Neural cell (in vitro differentiated cells): ENCODE measurements around the gene LNX2. TPM values are rescaled to one million over a fixed set of nuclear protein-coding genes. Genes with fewer than 3 reads are reported as not detected.

ENCODE experiments used
- H2AFZ ChIP-seq: fragments of 200-600, 300-800 bp; sonication (generic), shearing (Covaris generic); 2 replicates; pipeline ENCODE4 v1.6.0; 2014; ENCODE audit warnings: low read depth, mild to moderate bottlenecking, antibody characterized with exemption, low read length, moderate library complexity
- H3F3A ChIP-seq: fragments of 200-600 bp; shearing (Covaris generic); 2 replicates; pipeline ENCODE4 v1.6.1; 2016; ENCODE audit warnings: mild to moderate bottlenecking, moderate library complexity, mixed read lengths, antibody characterized with exemption, low read length; ENCODE audit not compliant: insufficient read depth, poor library complexity, severe bottlenecking
- H3K27ac ChIP-seq: fragments of 200-600, 300-800 bp; sonication (generic), shearing (Covaris generic); 2 replicates; pipeline ENCODE4 v1.5.1; 2014; ENCODE audit warnings: mild to moderate bottlenecking, low read length, moderate library complexity
- H3K27me3 ChIP-seq: fragments of 300-800, 200-600 bp; sonication (generic), shearing (Covaris generic); 2 replicates; pipeline ENCODE4 v1.6.0; 2014; ENCODE audit warnings: mild to moderate bottlenecking, low read depth, low read length, moderate library complexity; ENCODE audit not compliant: insufficient read depth
- H3K36me3 ChIP-seq: fragments of 300-800, 200-600 bp; sonication (generic), shearing (Covaris generic); 2 replicates; pipeline ENCODE4 v1.5.1; 2014; ENCODE audit warnings: mild to moderate bottlenecking, antibody characterized with exemption, low read length, moderate library complexity; ENCODE audit not compliant: insufficient read depth
- H3K4me2 ChIP-seq: fragments of 300-800, 200-600 bp; sonication (generic), shearing (Covaris generic); 2 replicates; pipeline ENCODE4 v1.6.0; 2014; ENCODE audit warnings: mild to moderate bottlenecking, low read length
- H3K4me3 ChIP-seq: fragments of 300-800, 200-600 bp; sonication (generic), shearing (Covaris generic); 2 replicates; pipeline ENCODE4 v1.5.1; 2014; ENCODE audit warnings: mild to moderate bottlenecking, low read length, moderate library complexity
- H3K79me2 ChIP-seq: fragments of 200-600 bp; shearing (Covaris generic); replicated peaks from 2 replicates; pipeline ENCODE4 v1.6.0; 2014; ENCODE audit warnings: mild to moderate bottlenecking, low read length, moderate library complexity; ENCODE audit not compliant: insufficient read depth
- H3K9ac ChIP-seq: fragments of 300-800, 200-600 bp; sonication (generic), shearing (Covaris generic); 2 replicates; pipeline ENCODE4 v1.6.1; 2016; ENCODE audit warnings: mild to moderate bottlenecking, low read length, mixed read lengths
- H3K9me2 ChIP-seq: fragments of 200-600 bp; shearing (Covaris generic); 2 replicates; pipeline ENCODE4 v1.6.1; 2016; ENCODE audit warnings: mild to moderate bottlenecking, low read length, mixed read lengths; ENCODE audit not compliant: insufficient read depth
- H3K9me3 ChIP-seq: fragments of 200-600, 300-800 bp; sonication (generic), shearing (Covaris generic); 2 replicates; pipeline ENCODE4 v1.6.1; 2016; ENCODE audit warnings: mild to moderate bottlenecking, mixed run types, low read length, moderate library complexity, mixed read lengths
- H4K20me1 ChIP-seq: fragments of 200-600 bp; shearing (Covaris generic); 2 replicates; pipeline ENCODE4 v1.6.1; 2016; ENCODE audit warnings: mild to moderate bottlenecking, mixed run types; ENCODE audit not compliant: insufficient read depth
- CTCF ChIP-seq: fragments of 450-650 bp; IDR thresholded peaks from 2 replicates; pipeline ENCODE4 v1.5.1; 2014; ENCODE audit warnings: antibody characterized with exemption, mild to moderate bottlenecking, moderate library complexity; ENCODE audit not compliant: poor library complexity, severe bottlenecking
- EP300 ChIP-seq: fragments of 450-650 bp; conservative IDR thresholded peaks from 2 replicates; pipeline ENCODE4 v1.6.1; 2014; ENCODE audit warnings: antibody characterized with exemption, mild to moderate bottlenecking, moderate library complexity; ENCODE audit not compliant: poor library complexity, severe bottlenecking
- EZH2 ChIP-seq: fragments of 200-600, 300-800 bp; shearing (Covaris generic), sonication (generic); IDR thresholded peaks from 2 replicates; pipeline ENCODE4 v1.6.1; 2014; ENCODE audit warnings: antibody characterized with exemption, low read length, borderline replicate concordance, mild to moderate bottlenecking; ENCODE audit not compliant: insufficient read depth, poor library complexity, severe bottlenecking
- MXI1 ChIP-seq: fragments of 450-650 bp; conservative IDR thresholded peaks from 2 replicates; pipeline ENCODE4 v1.6.1; 2014; ENCODE audit warnings: antibody characterized with exemption, mild to moderate bottlenecking; ENCODE audit not compliant: poor library complexity, severe bottlenecking
- POLR2AphosphoS5 ChIP-seq: IDR thresholded peaks from 2 replicates; pipeline ENCODE4 v1.6.1; 2012
- RAD21 ChIP-seq: fragments of 450-650 bp; conservative IDR thresholded peaks from 2 replicates; pipeline ENCODE4 v1.6.1; 2014; ENCODE audit warnings: antibody characterized with exemption, mild to moderate bottlenecking, moderate library complexity
- SMC3 ChIP-seq: fragments of 450-650 bp; conservative IDR thresholded peaks from 2 replicates; pipeline ENCODE4 v1.6.1; 2014; ENCODE audit warnings: antibody characterized with exemption, mild to moderate bottlenecking, moderate library complexity; ENCODE audit not compliant: poor library complexity
- TAF1 ChIP-seq: IDR thresholded peaks from 2 replicates; pipeline ENCODE4 v1.6.1; 2012; ENCODE audit warnings: low read depth
- polyA plus RNA-seq: library from polyadenylated mRNA; depleted of rRNA; stranded (reverse); fragments of >200 nt; gene quantifications from 2 replicates; pipeline ENCODE4 v1.2.3, GENCODE V29; 2014
- TF ChIP-seq, protein P1 (sequence below): IDR thresholded peaks from 2 replicates; pipeline ENCODE4 v1.6.1; 2012; ENCODE audit warnings: borderline replicate concordance

The LNX2 gene
- polyA plus RNA-seq, 1 donor from 2014 or later, result 4.2 TPM

DNA sequence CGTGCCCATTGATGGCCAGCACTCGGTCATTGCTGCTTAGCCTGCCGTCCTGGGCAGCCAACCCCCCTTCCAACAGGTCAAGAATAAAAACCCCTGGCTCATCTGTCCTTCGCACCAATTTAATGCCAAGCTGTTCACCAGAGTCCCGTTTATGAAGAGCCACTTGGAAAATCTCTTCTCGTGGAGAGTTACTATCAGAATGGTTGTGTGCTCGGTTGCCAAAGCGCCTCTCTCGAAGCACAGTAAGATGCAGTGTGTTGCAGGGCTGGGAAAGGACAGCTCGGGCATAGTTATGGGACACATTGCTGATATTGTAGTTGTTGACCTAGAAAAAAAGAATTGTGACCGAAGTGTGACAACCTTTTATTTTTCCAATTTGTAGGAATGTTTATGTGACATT is 57.9 kb downstream of the LNX2 start:
- TF ChIP-seq POLR2AphosphoS5 (no peak), CTCF (no peak), RAD21 (no peak), EP300 (no peak), MXI1 (no peak), EZH2 (no peak), SMC3 (no peak), TAF1 (no peak)
- TF ChIP-seq, protein P1, sequence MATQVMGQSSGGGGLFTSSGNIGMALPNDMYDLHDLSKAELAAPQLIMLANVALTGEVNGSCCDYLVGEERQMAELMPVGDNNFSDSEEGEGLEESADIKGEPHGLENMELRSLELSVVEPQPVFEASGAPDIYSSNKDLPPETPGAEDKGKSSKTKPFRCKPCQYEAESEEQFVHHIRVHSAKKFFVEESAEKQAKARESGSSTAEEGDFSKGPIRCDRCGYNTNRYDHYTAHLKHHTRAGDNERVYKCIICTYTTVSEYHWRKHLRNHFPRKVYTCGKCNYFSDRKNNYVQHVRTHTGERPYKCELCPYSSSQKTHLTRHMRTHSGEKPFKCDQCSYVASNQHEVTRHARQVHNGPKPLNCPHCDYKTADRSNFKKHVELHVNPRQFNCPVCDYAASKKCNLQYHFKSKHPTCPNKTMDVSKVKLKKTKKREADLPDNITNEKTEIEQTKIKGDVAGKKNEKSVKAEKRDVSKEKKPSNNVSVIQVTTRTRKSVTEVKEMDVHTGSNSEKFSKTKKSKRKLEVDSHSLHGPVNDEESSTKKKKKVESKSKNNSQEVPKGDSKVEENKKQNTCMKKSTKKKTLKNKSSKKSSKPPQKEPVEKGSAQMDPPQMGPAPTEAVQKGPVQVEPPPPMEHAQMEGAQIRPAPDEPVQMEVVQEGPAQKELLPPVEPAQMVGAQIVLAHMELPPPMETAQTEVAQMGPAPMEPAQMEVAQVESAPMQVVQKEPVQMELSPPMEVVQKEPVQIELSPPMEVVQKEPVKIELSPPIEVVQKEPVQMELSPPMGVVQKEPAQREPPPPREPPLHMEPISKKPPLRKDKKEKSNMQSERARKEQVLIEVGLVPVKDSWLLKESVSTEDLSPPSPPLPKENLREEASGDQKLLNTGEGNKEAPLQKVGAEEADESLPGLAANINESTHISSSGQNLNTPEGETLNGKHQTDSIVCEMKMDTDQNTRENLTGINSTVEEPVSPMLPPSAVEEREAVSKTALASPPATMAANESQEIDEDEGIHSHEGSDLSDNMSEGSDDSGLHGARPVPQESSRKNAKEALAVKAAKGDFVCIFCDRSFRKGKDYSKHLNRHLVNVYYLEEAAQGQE, result no peak
- H3F3A ChIP-seq, result no peaks in the 10 kb centered on the region
- no peaks in the 10 kb centered on the region for H3K79me2 ChIP-seq

DNA sequence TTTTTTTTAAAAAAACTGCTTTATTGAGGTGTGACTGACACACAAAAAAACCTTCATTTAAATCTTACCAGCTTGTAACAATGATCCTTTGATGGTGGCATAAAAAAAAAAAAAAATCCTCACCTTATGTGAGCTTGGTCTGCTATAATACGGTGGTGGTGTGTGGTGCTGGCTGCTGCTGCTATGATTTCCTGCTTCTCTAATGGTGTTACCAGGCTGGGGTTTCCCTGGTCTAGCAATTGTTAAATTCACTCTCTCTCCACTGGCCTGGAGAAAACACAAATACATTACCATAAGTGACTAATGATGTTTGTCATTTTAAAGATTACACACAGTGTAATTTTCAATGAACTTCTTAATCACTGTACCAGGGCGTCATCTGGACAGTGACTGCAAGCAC is 60.6 kb downstream of the LNX2 start:
- Histone ChIP-seq H3K9me2 (no peaks in the 10 kb centered on the region), H3K27me3 (no peaks in the 10 kb centered on the region), H3K79me2 (no peaks in the 10 kb centered on the region), H3K9ac (no peak overlapping the region), H4K20me1 (no peaks in the 10 kb centered on the region), H3K27ac (no peak overlapping the region), H3K9me3 (no peaks in the 10 kb centered on the region), H3K36me3 (no peaks in the 10 kb centered on the region), H3K4me2 (no peak overlapping the region), H3K4me3 (no peak overlapping the region), H3F3A (no peaks in the 10 kb centered on the region), H2AFZ (no peak overlapping the region)
- TF ChIP-seq TAF1 (no peak), POLR2AphosphoS5 (no peak), EZH2 (no peak), RAD21 (no peak), EP300 (no peak), SMC3 (no peak), MXI1 (no peak), CTCF (no peak)
- TF ChIP-seq, protein P1, result no peak

More for the DNA sequence above, 57.9 kb downstream of the LNX2 start:
- Histone ChIP-seq H3K4me2 (no peak overlapping the region), H3K9ac (no peak overlapping the region), H2AFZ (no peak overlapping the region), H3K27ac (no peak overlapping the region), H3K36me3 (no peaks in the 10 kb centered on the region), H3K4me3 (no peak overlapping the region), H4K20me1 (no peaks in the 10 kb centered on the region), H3K27me3 (no peaks in the 10 kb centered on the region), H3K9me3 (no peaks in the 10 kb centered on the region), H3K9me2 (no peaks in the 10 kb centered on the region)
